A549 (cell line): ENCODE data around the gene FBP2. TPM values are rescaled to one million over a fixed set of nuclear protein-coding genes. Genes with fewer than 3 reads are reported as not detected.

Experiments
- ATAC-seq, 2 experiments: fragments of 200-7000 bp in 1 of 2; fragments of >200 bp in 1 of 2; cut with Nextera tagmentation in 1 of 2; cut with Tn5 transposase in 1 of 2; 3 replicates each; pipeline versions ENCODE4 v1.8.0 to v1.9.1; 2018 to 2020; ENCODE audit warnings: mild to moderate bottlenecking in 1 of 2, moderate library complexity in 1 of 2
- CTCF ChIA-PET: fragments of 300-600 bp; sonication (Branson Sonifier 250); formaldehyde crosslinking; extraction: SDS; loops from one replicate; lab custom pipeline; 2021; ENCODE audit warnings: antibody characterized with exemption, inconsistent platforms; lab: Yijun Ruan, JAX
- POLR2A ChIA-PET: fragments of 350-600 bp; formaldehyde crosslinking; extraction: SDS; loops from one replicate; lab custom pipeline; 2021; ENCODE audit warnings: antibody characterized with exemption, inconsistent platforms; lab: Yijun Ruan, JAX
- DNase-seq, 2 experiments: peaks; one replicate each; pipeline versions ENCODE4 v3.0.0 to v3.0.0-alpha.2; 2011 to 2016; ENCODE audit warnings: low read depth in 1 of 2, low spot score in 1 of 2
- FAIRE-seq: peaks from 2 replicates; lab custom pipeline; 2011; peaks lifted over from hg19 to GRCh38; lab: Jason Lieb, UNC
- H3K27ac ChIP-seq, 2 experiments: fragments of >200 bp; sonication (Bioruptor Twin); formaldehyde crosslinking; 3 replicates each; pipeline ENCODE4 v1.5.1; 2016 to 2017
- H3K4me1 ChIP-seq: fragments of >200 bp; sonication (Bioruptor Twin); formaldehyde crosslinking; 3 replicates; pipeline ENCODE4 v1.6.1; 2016
- H3K4me2 ChIP-seq: fragments of >200 bp; sonication (Bioruptor Twin); formaldehyde crosslinking; 3 replicates; pipeline ENCODE4 v1.6.1; 2016
- H3K4me3 ChIP-seq: fragments of >200 bp; sonication (Bioruptor Twin); formaldehyde crosslinking; 3 replicates; pipeline ENCODE4 v1.5.1; 2016
- H3K9me3 ChIP-seq: fragments of >200 bp; sonication (Bioruptor Twin); formaldehyde crosslinking; 3 replicates; pipeline ENCODE4 v1.6.1; 2016
- CBX8 ChIP-seq: fragments of 200-600 bp; sonication (generic); IDR thresholded peaks from 2 replicates; pipeline ENCODE4 v1.6.1; 2016
- CHD2 ChIP-seq: fragments of 150-350 bp; IDR thresholded peaks from 2 replicates; pipeline ENCODE4 v1.6.1; 2014; ENCODE audit warnings: low read length; ENCODE audit not compliant: partially characterized antibody
- EHF ChIP-seq: fragments of 250-450 bp; sonication (Bioruptor Pico); IDR thresholded peaks from 2 replicates; pipeline ENCODE4 v1.5.0; 2020; ENCODE audit warnings: mild to moderate bottlenecking
- EHMT2 ChIP-seq: fragments of 200-600 bp; sonication (generic); IDR thresholded peaks from 2 replicates; pipeline ENCODE4 v1.6.1; 2016; ENCODE audit warnings: antibody characterized with exemption, low read depth, mild to moderate bottlenecking, moderate library complexity
- EP300 ChIP-seq, 2 experiments: fragments of >200 bp; sonication (Bioruptor Twin); formaldehyde crosslinking; IDR thresholded peaks; 2 replicates in 1 of 2; 3 replicates in 1 of 2; pipeline ENCODE4 v1.6.1; 2016 to 2017
- FOSL2 ChIP-seq, 2 experiments: fragments of 450-650 bp in 1 of 2; fragments of >200 bp in 1 of 2; sonication (Bioruptor Twin) in 1 of 2; formaldehyde crosslinking; IDR thresholded peaks; 2 replicates each; pipeline versions ENCODE4 v1.5.0 to v1.6.1; 2016 to 2020; ENCODE audit warnings: mild to moderate bottlenecking in 1 of 2, moderate library complexity in 1 of 2
- GATA3 ChIP-seq: IDR thresholded peaks from 2 replicates; pipeline ENCODE4 v1.6.1; 2012; ENCODE audit warnings: borderline replicate concordance
- JUN ChIP-seq, 2 experiments: fragments of >200 bp; sonication (Bioruptor Twin); formaldehyde crosslinking; IDR thresholded peaks; 2 replicates in 1 of 2; 3 replicates in 1 of 2; pipeline ENCODE4 v1.6.1; 2016 to 2017
- JUNB ChIP-seq: fragments of >200 bp; sonication (Bioruptor Twin); formaldehyde crosslinking; IDR thresholded peaks from 2 replicates; pipeline ENCODE4 v1.6.1; 2016
- KDM1A ChIP-seq: fragments of 200-600 bp; sonication (generic); IDR thresholded peaks from 2 replicates; pipeline ENCODE4 v1.6.1; 2016; ENCODE audit warnings: low read depth, mild to moderate bottlenecking
- KDM5A ChIP-seq: fragments of 200-600 bp; sonication (generic); IDR thresholded peaks from 2 replicates; pipeline ENCODE4 v1.6.1; 2016; ENCODE audit warnings: antibody characterized with exemption, mild to moderate bottlenecking
- MYC ChIP-seq: IDR thresholded peaks from 2 replicates; pipeline ENCODE4 v1.6.1; 2012; ENCODE audit warnings: mild to moderate bottlenecking, inconsistent platforms, low read length, improper control_type of control experiment, borderline replicate concordance
- NFE2L2 ChIP-seq: fragments of 150-350 bp; conservative IDR thresholded peaks from 2 replicates; pipeline ENCODE4 v1.6.1; 2014; ENCODE audit warnings: low read length
- NPAS2 ChIP-seq: fragments of 250-450 bp; sonication (Bioruptor Pico); IDR thresholded peaks from 2 replicates; pipeline ENCODE4 v1.8.0; 2022; ENCODE audit warnings: mild to moderate bottlenecking, moderate library complexity, borderline replicate concordance
- POLR2A ChIP-seq: IDR thresholded peaks from 2 replicates; pipeline ENCODE4 v1.6.1; 2012; ENCODE audit warnings: mild to moderate bottlenecking, low read length
- POLR2AphosphoS2 ChIP-seq: conservative IDR thresholded peaks from 2 replicates; pipeline ENCODE4 v1.6.1; 2012; ENCODE audit warnings: low read length, improper control_type of control experiment, inconsistent platforms
- RARB ChIP-seq: fragments of 250-450 bp; sonication (Bioruptor Pico); IDR thresholded peaks from 2 replicates; pipeline ENCODE4 v1.8.0; 2021; ENCODE audit warnings: mild to moderate bottlenecking, moderate library complexity
- SREBF2 ChIP-seq: fragments of 450-650 bp; IDR thresholded peaks from 2 replicates; pipeline ENCODE4 v1.6.1; 2014; ENCODE audit warnings: mild to moderate bottlenecking, moderate library complexity
- TFCP2L1 ChIP-seq: fragments of 250-450 bp; sonication (Bioruptor Pico); IDR thresholded peaks from 2 replicates; pipeline ENCODE4 v1.5.0; 2021; ENCODE audit warnings: mild to moderate bottlenecking
- ZSCAN20 ChIP-seq: fragments of 250-450 bp; sonication (Bioruptor Pico); IDR thresholded peaks from 2 replicates; pipeline ENCODE4 v1.8.0; 2022; ENCODE audit warnings: mild to moderate bottlenecking, moderate library complexity
- WGBS: methylation state at CpG from one replicate; pipeline ENCODE4 v1.1.6; 2017; ENCODE audit errors: missing lambda C conversion rate; 5-methylcytosine and 5-hydroxymethylcytosine counted together
- polyA plus RNA-seq, 4 experiments: library from polyadenylated mRNA; depleted of rRNA in 3 of 4; stranded (reverse); fragments of >200 nt; fragmentation: RNase III in 1 of 4; extraction: RNeasy Plus Mini Kit Qiagen cat#74134 plus additional on column Dnase treatment in 1 of 4; gene quantifications; 2 replicates in 3 of 4; 3 replicates in 1 of 4; pipeline ENCODE4 v1.2.3, GENCODE V29; 2011 to 2017
- TF ChIP-seq, protein P1 (sequence below): IDR thresholded peaks from 2 replicates; pipeline ENCODE4 v1.6.1; 2012; ENCODE audit warnings: low read depth, borderline replicate concordance
- TF ChIP-seq, protein P2 (sequence below): fragments of >200 bp; sonication (Bioruptor Twin); formaldehyde crosslinking; IDR thresholded peaks from 3 replicates; pipeline ENCODE4 v1.5.1; 2016
- TF ChIP-seq, protein P3 (sequence below): fragments of 450-650 bp; IDR thresholded peaks from 2 replicates; pipeline ENCODE4 v1.6.1; 2014; ENCODE audit warnings: antibody characterized with exemption
- TF ChIP-seq, protein P4 (sequence below): IDR thresholded peaks from 2 replicates; pipeline ENCODE4 v1.6.1; 2012
- TF ChIP-seq, protein P5 (sequence below): fragments of >200 bp; sonication (Bioruptor Twin); formaldehyde crosslinking; IDR thresholded peaks from 3 replicates; pipeline ENCODE4 v1.6.1; 2016
- TF ChIP-seq, protein P6 (sequence below): fragments of 200-600 bp; sonication (generic); IDR thresholded peaks from 2 replicates; pipeline ENCODE4 v1.6.1; 2016; ENCODE audit warnings: antibody characterized with exemption, mild to moderate bottlenecking, moderate library complexity

Gene FBP2
- polyA plus RNA-seq, 2 of the 4 experiments (the other 2 are of a cell fraction) = not detected

DNA sequence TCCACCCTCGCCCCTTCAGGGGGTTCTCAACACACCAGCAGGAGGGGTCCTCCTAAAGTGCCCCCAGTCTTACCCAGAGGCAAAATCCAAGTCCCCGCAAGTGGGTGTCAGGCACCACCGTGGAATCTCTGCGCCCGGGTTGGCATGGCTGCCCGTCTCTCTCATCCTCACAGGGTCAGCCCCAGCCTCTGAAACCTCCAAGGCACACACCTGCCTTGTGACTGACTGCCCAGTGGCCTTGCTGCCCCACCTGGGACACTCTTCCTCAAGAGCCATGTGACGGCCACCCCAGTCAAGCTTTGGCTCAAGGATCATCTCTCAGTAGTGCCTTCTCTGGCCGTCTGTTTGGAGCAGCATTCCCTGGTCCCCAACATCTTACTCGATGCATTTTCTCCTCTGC lies 4.9 kb downstream of the FBP2 start:
- 62% methylated on average over 8 of the region's 9 CpGs for WGBS
- DNase-seq (no peak), FAIRE-seq (no peak), ATAC-seq (no peak)
- TF ChIP-seq POLR2AphosphoS2 (no peak), RARB (no peak), ZSCAN20 (CRISPR knock-in tag) (no peak), GATA3 (no peak), FOSL2 (IDR thresholded peaks at IDR 0.05) (no peak), FOSL2 (CRISPR knock-in tag; IDR thresholded peaks at IDR 0.05) (no peak), EHMT2 (no peak), EHF (no peak), KDM5A (no peak), JUN (IDR thresholded peaks at IDR 0.05) (no peak)
- TF ChIP-seq, protein P1, sequence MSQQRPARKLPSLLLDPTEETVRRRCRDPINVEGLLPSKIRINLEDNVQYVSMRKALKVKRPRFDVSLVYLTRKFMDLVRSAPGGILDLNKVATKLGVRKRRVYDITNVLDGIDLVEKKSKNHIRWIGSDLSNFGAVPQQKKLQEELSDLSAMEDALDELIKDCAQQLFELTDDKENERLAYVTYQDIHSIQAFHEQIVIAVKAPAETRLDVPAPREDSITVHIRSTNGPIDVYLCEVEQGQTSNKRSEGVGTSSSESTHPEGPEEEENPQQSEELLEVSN = no peak
- TF ChIP-seq, protein P2, sequence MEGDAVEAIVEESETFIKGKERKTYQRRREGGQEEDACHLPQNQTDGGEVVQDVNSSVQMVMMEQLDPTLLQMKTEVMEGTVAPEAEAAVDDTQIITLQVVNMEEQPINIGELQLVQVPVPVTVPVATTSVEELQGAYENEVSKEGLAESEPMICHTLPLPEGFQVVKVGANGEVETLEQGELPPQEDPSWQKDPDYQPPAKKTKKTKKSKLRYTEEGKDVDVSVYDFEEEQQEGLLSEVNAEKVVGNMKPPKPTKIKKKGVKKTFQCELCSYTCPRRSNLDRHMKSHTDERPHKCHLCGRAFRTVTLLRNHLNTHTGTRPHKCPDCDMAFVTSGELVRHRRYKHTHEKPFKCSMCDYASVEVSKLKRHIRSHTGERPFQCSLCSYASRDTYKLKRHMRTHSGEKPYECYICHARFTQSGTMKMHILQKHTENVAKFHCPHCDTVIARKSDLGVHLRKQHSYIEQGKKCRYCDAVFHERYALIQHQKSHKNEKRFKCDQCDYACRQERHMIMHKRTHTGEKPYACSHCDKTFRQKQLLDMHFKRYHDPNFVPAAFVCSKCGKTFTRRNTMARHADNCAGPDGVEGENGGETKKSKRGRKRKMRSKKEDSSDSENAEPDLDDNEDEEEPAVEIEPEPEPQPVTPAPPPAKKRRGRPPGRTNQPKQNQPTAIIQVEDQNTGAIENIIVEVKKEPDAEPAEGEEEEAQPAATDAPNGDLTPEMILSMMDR = no peak
- Histone ChIP-seq H3K27ac (no peak overlapping the region), H3K4me1 (no peaks in the 10 kb centered on the region), H3K4me2 (no peak overlapping the region), H3K4me3 (no peak overlapping the region), H3K9me3 (no peaks in the 10 kb centered on the region)
- ChIA-PET POLR2A (no interaction called here), CTCF (interaction anchor here (0.6 to 1.5 kb wide), 2 partner anchors 34 to 568 kb away, joined by 3 to 4 read pairs; partner anchors contain the start of gene PCAT7)

DNA sequence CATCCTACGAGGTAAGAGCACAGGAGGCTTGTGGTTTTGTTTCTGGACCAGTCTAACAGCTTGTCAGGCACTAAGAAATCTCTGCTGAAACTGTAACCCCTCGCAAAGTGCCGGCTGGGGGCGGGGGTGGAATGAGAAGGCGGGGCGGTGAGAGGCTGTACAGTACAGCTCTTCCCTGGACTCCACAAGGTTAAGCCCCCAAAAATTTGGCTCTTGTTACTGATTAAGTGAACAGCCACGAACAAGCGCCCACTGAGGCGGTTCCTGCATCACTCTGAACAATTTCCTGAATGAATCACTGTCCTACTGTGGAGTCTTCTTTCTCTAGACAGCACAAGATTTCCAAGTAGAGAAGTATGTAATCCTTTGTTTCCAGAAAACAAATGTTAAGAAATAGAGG lies 6.8 kb downstream of the FBP2 start:
- ChIA-PET POLR2A (no interaction called here), CTCF (interaction anchor here (0.6 to 1.2 kb wide), 3 partner anchors 14 to 915 kb away, joined by 3 to 5 read pairs (median 4); no protein-coding TSS in a partner anchor)
- no peak overlapping the region for H3K27ac ChIP-seq
- no peak overlapping the region for H3K4me2 ChIP-seq
- TF ChIP-seq, protein P3, sequence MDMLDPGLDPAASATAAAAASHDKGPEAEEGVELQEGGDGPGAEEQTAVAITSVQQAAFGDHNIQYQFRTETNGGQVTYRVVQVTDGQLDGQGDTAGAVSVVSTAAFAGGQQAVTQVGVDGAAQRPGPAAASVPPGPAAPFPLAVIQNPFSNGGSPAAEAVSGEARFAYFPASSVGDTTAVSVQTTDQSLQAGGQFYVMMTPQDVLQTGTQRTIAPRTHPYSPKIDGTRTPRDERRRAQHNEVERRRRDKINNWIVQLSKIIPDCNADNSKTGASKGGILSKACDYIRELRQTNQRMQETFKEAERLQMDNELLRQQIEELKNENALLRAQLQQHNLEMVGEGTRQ = no peak
- TF ChIP-seq NFE2L2 (no peak), SREBF2 (no peak), EHF (no peak), FOSL2 (IDR thresholded peaks at IDR 0.05) (no peak), FOSL2 (CRISPR knock-in tag; IDR thresholded peaks at IDR 0.05) (no peak), KDM1A (no peak), RARB (no peak), ZSCAN20 (CRISPR knock-in tag) (no peak), CHD2 (no peak), EP300 (IDR thresholded peaks at IDR 0.05) (no peak), JUNB (no peak), NPAS2 (no peak), TFCP2L1 (CRISPR knock-in tag) (no peak), MYC (no peak), POLR2A (no peak), CBX8 (no peak)
- TF ChIP-seq, protein P4, sequence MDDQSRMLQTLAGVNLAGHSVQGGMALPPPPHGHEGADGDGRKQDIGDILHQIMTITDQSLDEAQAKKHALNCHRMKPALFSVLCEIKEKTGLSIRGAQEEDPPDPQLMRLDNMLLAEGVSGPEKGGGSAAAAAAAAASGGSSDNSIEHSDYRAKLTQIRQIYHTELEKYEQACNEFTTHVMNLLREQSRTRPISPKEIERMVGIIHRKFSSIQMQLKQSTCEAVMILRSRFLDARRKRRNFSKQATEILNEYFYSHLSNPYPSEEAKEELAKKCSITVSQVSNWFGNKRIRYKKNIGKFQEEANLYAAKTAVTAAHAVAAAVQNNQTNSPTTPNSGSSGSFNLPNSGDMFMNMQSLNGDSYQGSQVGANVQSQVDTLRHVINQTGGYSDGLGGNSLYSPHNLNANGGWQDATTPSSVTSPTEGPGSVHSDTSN = no peak
- TF ChIP-seq, protein P5, sequence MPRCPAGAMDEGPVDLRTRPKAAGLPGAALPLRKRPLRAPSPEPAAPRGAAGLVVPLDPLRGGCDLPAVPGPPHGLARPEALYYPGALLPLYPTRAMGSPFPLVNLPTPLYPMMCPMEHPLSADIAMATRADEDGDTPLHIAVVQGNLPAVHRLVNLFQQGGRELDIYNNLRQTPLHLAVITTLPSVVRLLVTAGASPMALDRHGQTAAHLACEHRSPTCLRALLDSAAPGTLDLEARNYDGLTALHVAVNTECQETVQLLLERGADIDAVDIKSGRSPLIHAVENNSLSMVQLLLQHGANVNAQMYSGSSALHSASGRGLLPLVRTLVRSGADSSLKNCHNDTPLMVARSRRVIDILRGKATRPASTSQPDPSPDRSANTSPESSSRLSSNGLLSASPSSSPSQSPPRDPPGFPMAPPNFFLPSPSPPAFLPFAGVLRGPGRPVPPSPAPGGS = no peak
- TF ChIP-seq, protein P6, sequence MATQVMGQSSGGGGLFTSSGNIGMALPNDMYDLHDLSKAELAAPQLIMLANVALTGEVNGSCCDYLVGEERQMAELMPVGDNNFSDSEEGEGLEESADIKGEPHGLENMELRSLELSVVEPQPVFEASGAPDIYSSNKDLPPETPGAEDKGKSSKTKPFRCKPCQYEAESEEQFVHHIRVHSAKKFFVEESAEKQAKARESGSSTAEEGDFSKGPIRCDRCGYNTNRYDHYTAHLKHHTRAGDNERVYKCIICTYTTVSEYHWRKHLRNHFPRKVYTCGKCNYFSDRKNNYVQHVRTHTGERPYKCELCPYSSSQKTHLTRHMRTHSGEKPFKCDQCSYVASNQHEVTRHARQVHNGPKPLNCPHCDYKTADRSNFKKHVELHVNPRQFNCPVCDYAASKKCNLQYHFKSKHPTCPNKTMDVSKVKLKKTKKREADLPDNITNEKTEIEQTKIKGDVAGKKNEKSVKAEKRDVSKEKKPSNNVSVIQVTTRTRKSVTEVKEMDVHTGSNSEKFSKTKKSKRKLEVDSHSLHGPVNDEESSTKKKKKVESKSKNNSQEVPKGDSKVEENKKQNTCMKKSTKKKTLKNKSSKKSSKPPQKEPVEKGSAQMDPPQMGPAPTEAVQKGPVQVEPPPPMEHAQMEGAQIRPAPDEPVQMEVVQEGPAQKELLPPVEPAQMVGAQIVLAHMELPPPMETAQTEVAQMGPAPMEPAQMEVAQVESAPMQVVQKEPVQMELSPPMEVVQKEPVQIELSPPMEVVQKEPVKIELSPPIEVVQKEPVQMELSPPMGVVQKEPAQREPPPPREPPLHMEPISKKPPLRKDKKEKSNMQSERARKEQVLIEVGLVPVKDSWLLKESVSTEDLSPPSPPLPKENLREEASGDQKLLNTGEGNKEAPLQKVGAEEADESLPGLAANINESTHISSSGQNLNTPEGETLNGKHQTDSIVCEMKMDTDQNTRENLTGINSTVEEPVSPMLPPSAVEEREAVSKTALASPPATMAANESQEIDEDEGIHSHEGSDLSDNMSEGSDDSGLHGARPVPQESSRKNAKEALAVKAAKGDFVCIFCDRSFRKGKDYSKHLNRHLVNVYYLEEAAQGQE = no peak
- FAIRE-seq (no peak), ATAC-seq (no peak; a peak in 1 of 6 replicates), DNase-seq (no peak)
- H3K4me1 ChIP-seq = no peaks in the 10 kb centered on the region
- H3K4me3 ChIP-seq = no peak overlapping the region
- no peaks in the 10 kb centered on the region for H3K9me3 ChIP-seq
- WGBS = 48% methylated on average over 9 of the region's 9 CpGs
